Body of pancreas (tissue), 4 donors: ENCODE measurements around the gene PTPRN2.

Experiments used
- CTCF ChIP-seq, 7 experiments: fragments of 450-650 bp in 4 of 7; fragments of 200-600 bp in 3 of 7; sonication (generic) in 3 of 7; IDR thresholded peaks; one replicate each; pipeline ENCODE4 v1.5.1; 2016 to 2019; ENCODE audit warnings: antibody characterized with exemption in 7 of 7
- POLR2A ChIP-seq, 3 donors: fragments of 450-650 bp; IDR thresholded peaks; one replicate each; pipeline ENCODE4 v1.6.1; 2016; ENCODE audit warnings: antibody characterized with exemption in 3 of 3, mild to moderate bottlenecking in 2 of 3

DNA sequence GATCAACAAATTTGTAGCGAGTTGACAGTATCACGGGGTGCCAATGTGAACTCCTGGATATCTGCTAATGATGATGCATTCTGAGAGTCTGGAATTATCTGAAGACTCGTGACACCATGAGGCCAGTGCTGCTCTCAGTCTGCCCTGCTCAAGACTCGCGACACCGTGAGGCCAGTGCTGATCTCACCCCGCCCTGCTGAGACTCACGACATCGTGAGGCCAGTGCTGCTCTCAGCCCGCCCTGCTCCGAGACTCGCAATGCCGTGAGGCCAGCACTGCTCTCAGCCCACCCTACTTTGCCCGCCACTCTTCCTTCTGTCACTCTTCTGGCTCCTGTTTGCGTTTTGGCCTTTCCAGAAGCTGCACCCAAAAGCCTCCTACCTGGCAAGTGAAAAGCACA is 411.8 kb downstream of the PTPRN2 start:
- TF ChIP-seq CTCF (IDR thresholded peaks at IDR 0.05) (no peak), POLR2A (IDR thresholded peaks at IDR 0.05) (no peak)
